ENCODE measurements around the gene ACBD7. TPM values are rescaled to one million over a fixed set of nuclear protein-coding genes. Genes with fewer than 3 reads are reported as not detected.

Gene ACBD7
- total RNA-seq, 1 experiment from 2014 or later = 1.8 TPM

DNA sequence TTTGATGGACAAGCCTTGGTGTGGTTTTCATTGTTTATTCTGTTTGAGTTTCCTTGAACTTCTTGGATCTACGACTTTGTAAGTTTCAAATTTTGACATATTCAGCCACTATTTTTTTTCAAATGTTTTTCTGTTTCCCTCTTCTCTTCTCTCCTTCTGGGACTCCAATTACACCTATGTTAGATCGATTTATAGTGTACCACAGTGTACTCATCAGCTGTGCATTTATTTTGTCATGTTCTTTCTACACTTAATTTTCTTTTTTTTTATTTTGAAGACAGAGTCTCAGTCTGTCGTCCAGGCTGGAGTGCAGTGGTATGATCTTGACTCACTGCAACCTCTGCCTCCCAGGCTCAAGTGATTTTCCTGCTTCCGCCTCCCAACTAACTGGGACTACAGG, 28.7 kb downstream of the ACBD7 start:
- no peak for ATAC-seq
- TF ChIP-seq SIN3A (IDR thresholded peaks at IDR 0.05; ENCODE audit: borderline replicate concordance, insufficient read depth, low read depth, low read length) = no peak
- TF ChIP-seq POLR2AphosphoS5 (IDR thresholded peaks at IDR 0.05; ENCODE audit: low read depth, low read length) = no peak
- TF ChIP-seq REST (IDR thresholded peaks at IDR 0.05; ENCODE audit: insufficient read depth in 1 of 2, low read depth in 2 of 2, low read length in 1 of 2) = no peak
- no peak for TF ChIP-seq TCF7L2 (IDR thresholded peaks at IDR 0.05; ENCODE audit: low read depth, low read length)
- TF ChIP-seq CTCF (IDR thresholded peaks at IDR 0.05) = no peak
- Histone ChIP-seq H3K27ac (ENCODE audit: low read length) (no peak overlapping the region), H3K9me3 (ENCODE audit: control insufficient read depth, insufficient read depth, low read depth, low read length) (no peaks in the 10 kb centered on the region), H3K27me3 (ENCODE audit: control insufficient read depth, insufficient read depth, low read length) (no peaks in the 10 kb centered on the region), H3K36me3 (ENCODE audit: control insufficient read depth, insufficient read depth, low read length) (no peaks in the 10 kb centered on the region), H3K4me1 (ENCODE audit: control insufficient read depth, insufficient read depth, low read length) (no peaks in the 10 kb centered on the region), H3K4me3 (ENCODE audit: low read depth in 2 of 2, low read length in 2 of 2) (no peak overlapping the region)
- no TSS peak for BruUV-seq (replicated peaks)
- no peak for DNase-seq (ENCODE audit: low read depth, low spot score)
- intact Hi-C loops (cut with micrococcal nuclease; ENCODE audit: unreplicated experiment) (no loop called here), in situ Hi-C loops (cut with HindIII; ENCODE audit: low pct_unique_long_range_greater_than_20kb, low sequenced_read_pairs) (no loop called here)
- ChIA-PET CTCF (no interaction called here), POLR2A (no interaction called here)

DNA sequence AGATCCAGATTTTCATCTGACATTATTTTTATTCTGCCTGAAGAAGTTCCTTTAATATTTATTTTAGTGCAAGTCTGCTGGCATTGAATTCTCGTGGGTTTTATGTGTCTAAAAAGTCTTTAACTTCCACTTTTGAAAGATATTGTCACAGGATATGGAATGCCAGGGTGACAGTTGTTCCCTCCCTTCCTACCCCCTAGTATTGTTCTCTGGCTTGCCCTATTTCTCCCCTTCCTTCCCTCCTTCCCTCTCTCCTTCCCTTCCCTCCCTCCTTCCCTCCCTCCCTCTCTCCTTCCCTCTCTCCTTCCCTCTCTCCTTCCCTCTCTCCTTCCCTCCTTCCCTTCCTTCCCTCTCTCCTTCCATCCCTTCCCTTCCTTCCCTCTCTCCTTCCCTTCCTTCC, 29.9 kb downstream of the ACBD7 start:
- H3K9me3 ChIP-seq (ENCODE audit: control insufficient read depth, insufficient read depth, low read depth, low read length) = no peaks in the 10 kb centered on the region
- ATAC-seq (no peak), DNase-seq (ENCODE audit: low read depth, low spot score) (no peak)
- no TSS peak for BruUV-seq (replicated peaks)
- H3K36me3 ChIP-seq (ENCODE audit: control insufficient read depth, insufficient read depth, low read length) = no peaks in the 10 kb centered on the region
- ChIA-PET CTCF (no interaction called here), POLR2A (no interaction called here)
- TF ChIP-seq POLR2AphosphoS5 (IDR thresholded peaks at IDR 0.05; ENCODE audit: low read depth, low read length) (no peak), TCF7L2 (IDR thresholded peaks at IDR 0.05; ENCODE audit: low read depth, low read length) (no peak), REST (IDR thresholded peaks at IDR 0.05; ENCODE audit: insufficient read depth in 1 of 2, low read depth in 2 of 2, low read length in 1 of 2) (no peak), SIN3A (IDR thresholded peaks at IDR 0.05; ENCODE audit: borderline replicate concordance, insufficient read depth, low read depth, low read length) (no peak), CTCF (IDR thresholded peaks at IDR 0.05) (no peak)
- intact Hi-C loops (cut with micrococcal nuclease; ENCODE audit: unreplicated experiment) = no loop called here
- H3K4me3 ChIP-seq (ENCODE audit: low read depth in 2 of 2, low read length in 2 of 2) = no peak overlapping the region
- H3K4me1 ChIP-seq (ENCODE audit: control insufficient read depth, insufficient read depth, low read length) = no peaks in the 10 kb centered on the region
- no peak overlapping the region for H3K27ac ChIP-seq (ENCODE audit: low read length)
- H3K27me3 ChIP-seq (ENCODE audit: control insufficient read depth, insufficient read depth, low read length) = no peaks in the 10 kb centered on the region
- in situ Hi-C loops (cut with HindIII; ENCODE audit: low pct_unique_long_range_greater_than_20kb, low sequenced_read_pairs) = no loop called here

Data from Panc1 (cell line).